Activated T-helper 1 cell treated with anti-CD3 and anti-CD28 coated beads, Interleukin-2, amount 50 U/mL, for 16 hours (primary cell): Measurements from ENCODE around the gene PAIP2.
"Not testable (repeated sequence)": the region's sequence is repeated elsewhere in the genome, so short reads cannot be mapped to it uniquely, and the experiment has no call there.

ENCODE experiments used
- DNase-seq, 2 donors: peaks; one replicate each; pipeline ENCODE4 v3.0.0-alpha.2; 2020; ENCODE audit warnings: low read depth in 1 of 2, low spot score in 1 of 2

Gene PAIP2

DNA sequence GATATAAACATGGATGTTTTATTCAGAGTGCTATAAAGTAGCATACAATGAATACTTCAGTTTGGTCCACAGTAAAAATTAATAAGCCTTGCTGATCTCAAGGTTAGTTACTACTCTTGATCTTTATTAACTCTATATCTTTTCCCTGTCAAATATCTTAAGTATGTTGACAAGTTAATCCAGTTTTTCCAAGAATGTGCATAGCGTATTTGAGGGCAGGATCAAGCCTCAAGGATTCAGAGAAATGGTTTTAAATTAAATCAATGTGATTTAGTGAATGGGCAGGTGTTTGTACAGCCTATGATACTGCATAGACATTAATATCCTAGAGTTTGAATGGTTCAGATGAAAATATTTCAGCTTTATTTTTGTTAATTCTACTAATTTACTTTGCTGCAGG, 27.4 kb upstream of the PAIP2 start:
- DNase-seq: no peak

DNA sequence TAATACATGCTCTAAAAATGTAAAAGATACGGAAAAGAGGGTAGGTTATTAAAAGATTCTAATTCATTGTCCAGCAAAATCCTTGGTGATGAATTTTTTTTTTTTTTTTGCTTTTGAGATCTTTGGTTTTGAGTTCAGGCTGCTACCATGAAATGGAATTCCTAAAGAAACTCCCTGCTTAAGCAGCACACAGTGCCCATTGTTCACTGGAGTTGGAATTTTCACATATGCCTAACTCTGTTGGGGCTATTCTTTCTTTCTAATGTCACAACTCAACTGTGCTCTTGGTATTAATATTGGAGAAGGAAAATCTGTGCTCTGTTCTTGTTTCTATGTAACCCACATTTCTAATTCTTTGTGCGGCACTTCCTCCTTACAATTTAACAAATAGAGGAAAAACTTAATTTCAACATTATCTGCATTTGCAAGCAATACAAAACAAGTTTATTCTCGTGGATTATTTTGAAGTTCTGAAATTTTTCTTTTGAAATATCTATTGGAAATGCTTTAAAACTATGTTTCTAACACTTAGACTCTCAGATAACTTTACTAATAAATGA, 26.5 kb upstream of the PAIP2 start:
- DNase-seq: no peak

DNA sequence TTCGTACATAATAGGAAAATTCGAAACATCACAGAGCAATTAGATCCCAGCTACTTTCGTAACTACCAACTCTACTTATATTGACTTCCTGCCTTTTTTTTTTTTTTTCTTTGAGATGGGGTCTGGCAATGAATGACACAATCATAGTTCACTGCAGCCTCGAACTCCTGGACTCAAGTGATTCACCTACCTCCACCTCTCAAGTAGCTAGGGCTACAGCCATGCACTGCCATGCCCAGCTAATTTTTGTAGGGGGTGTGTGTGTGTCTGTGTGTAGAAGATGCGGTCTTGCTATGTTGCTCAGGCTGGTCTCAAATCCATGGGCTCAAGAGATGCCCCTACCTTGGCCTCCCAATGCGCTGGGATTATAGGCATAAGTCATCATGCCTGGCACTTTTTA, 5.8 kb upstream of the PAIP2 start:
- no peak for DNase-seq

DNA sequence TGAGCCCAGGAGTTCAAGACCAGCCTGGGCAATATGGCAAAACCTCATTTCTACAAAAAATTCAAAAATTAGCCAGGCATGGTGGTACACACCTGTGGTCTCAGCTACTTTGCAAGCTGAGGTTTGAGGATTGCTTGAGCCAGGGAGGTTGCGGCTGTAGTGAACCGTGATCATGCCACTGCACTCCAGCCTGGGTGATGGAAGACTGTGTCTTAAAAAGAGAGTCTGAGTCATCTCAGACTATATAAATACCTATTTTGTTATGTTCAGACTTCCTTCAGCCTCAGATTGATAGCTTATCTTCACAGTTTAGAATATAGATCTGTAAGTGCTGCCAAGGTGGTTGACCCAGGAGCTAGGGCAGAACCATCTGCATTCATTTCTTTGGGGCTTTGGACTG, 1.6 kb upstream of the PAIP2 start:
- no peak for DNase-seq

DNA sequence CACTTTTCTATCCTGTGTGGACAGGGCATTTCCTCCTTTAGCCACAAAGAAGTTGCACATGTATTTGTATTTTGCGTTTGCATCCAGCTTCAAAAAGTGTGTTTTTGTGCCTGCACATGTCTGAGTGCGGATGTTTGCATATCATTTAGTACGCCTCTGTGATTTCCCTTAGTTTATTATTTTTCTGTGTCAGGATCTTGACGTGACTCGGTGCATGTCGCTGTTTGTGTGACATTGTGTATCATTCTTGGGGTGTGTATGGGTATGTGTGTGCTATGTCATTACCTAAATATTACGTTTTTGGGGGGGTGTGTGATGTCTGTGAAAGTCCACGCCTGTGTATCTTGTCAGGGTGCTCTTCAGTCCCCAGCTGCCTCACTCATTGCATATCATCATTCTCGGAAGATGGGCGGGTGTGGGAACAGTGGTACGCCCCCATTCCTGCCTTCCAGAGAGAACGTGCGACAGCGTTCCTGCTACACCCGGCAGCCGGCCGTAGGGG, 416 bp upstream of the PAIP2 start:
- no peak for DNase-seq

DNA sequence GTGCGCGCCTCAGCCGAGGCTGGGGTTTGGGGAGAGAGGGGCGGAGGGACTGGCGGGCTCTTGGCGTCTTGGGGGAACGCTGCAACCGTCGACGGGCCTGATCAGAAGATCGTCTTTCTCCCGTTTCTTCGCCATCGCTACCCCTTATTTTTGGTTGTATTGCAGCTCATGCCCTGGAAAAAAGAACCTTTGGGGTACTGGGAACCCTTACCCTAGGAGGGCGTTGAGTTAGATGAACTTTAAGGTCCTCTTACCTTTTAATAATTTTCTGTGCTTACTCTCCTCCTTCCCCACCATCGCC, 719 bp downstream of the PAIP2 start:
- DNase-seq: no peak

DNA sequence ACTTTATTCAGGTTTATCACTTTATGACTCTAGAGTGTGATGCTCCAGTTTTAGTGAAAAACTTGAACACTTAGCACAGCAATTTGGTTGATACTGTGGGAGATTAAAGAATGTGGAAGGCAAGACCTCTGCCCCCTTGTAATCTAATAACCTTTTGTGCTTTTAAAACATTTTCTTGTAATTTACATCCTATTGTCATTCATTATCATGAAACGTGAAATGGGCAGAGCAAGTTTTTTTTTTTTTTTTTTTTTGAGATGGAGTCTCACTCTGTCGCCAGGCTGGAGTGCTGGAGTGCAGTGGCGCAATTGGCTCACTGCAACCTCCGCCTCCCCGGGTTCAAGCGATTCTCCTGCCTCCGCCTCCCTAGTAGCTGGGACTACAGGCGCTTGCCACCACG, 1.8 kb downstream of the PAIP2 start:
- no peak for DNase-seq

DNA sequence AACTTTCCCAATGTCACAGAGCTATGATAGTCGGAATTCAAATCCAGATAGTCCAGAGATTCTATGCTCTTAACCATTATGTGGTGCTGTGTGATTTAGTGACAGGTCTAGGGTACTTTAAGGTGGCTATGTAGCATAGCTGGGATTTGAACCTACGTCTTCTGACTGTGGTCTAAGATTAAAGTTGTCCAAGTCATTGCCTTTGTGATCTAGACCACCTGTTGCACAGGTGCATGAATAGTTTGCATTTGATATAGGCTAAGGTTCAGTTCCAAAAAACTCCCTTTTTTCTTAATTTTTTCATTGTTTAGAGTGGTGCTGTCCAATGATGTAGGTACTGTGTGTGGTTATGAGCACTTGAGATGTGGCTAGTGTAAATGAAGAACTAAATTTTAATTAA, 2.5 kb downstream of the PAIP2 start:
- DNase-seq: no peak

DNA sequence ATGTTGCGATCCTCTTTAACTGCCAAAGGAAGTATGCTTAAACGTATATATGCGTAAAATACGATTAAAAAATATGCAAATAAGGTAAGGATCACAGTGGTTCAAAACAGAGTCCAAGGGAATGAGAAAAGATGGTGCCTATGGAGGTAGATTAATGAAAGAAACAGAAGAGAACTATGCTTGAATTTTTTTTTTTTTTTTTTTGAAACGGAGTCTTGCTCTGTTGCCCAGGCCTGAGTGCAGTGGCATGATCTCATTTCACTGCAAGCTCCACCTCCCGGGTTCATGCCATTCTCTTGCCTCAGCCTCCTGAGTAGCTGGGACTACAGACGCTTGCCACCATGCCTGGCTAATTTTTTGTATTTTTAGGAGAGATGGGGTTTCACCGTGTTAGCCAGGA, 3.8 kb downstream of the PAIP2 start:
- not testable (repeated sequence) for DNase-seq

DNA sequence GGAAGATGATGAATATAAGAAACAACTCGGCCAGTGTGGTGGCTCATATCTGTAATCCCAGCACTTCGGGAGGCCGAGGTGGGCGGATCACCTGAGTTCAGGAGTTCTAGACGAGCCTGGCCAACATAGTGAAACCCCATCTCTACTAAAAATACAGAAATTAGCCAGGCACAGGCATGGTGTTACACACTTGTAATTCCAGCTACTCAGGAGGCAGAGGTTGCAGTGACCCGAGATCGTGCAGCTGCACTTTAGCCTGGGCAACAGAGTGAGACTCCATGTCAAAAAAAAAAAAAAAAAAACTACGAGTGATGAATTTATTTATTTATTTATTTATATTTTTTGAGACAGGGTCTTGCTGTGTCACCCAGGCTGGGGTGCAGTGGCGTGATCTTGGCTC, 6.2 kb downstream of the PAIP2 start:
- DNase-seq: not testable (repeated sequence)

DNA sequence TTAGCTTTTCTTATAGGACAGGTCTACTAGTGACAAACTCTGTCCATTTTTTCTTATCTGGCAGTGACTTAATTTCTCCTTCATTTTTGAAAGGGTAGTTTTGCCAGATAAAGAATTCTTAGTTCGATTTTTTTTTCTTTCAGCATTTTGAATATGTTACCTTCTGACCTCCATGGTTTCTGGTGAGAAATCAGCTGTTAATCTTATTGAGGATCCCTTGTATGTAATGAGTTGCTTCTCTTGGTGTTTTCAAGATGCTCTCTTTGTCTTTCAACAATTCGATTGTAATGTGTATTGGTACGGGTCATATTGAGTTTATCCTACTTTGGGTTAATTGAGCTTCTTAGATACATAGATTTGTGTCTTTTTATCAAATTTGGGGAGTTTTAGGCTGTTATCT, 12.5 kb downstream of the PAIP2 start:
- no peak for DNase-seq

DNA sequence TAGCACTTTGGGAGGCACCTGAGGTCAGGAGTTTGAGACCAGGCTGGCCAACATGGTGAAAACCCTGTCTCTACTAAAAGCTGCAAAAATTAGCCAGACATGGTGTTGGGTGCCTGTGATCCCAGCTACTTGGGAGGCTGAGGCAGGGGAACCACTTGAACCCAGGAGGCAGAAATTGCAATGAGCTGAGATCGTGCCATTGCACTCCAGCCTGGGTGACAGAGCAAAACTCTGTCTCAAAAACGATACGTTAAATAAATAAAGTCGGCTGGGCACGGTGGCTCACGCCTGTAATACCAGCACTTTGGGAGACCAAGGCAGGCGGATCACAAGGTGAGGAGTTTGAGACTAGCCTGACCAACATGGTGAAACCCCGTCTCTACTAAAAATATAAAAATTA, 14.2 kb downstream of the PAIP2 start:
- DNase-seq: not testable (repeated sequence)

DNA sequence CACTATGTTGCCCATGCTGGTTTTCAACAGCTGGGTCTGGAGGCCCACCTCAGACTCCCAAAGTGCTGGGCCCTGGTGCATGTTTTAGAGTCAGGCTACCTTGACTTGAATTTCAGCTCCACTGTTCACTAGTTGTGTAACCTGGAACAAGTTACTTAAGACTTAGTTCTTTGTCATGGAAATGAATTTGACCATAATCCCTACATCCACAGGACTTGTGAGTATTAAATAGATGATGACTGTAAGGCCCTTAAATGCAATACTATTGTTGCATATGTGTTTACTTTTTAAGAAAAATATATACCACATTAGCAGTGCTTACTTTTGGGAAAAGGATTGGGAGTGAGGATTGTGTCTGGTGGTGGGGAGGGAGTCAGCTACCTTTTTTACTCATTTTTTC, 16.4 kb downstream of the PAIP2 start:
- no peak for DNase-seq

DNA sequence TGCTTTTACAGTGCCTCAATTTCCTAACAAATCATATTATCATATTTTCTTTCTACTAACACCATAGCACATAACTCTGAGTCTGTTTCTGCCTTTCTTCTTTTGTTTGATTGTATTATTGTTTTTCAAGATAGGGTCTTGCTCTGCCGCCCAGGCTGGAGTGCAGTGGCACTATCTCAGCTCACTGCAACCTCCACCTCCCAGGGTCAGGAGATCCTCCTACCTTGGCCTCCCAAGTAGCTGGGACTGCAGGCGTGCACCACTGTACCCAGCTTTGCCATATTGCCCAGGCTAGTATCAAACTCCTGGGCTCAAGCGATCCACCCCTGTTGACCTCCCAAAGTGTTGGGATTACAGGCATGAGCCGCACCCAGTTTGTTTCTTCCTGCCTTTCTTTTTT, 18.7 kb downstream of the PAIP2 start:
- DNase-seq: no peak

DNA sequence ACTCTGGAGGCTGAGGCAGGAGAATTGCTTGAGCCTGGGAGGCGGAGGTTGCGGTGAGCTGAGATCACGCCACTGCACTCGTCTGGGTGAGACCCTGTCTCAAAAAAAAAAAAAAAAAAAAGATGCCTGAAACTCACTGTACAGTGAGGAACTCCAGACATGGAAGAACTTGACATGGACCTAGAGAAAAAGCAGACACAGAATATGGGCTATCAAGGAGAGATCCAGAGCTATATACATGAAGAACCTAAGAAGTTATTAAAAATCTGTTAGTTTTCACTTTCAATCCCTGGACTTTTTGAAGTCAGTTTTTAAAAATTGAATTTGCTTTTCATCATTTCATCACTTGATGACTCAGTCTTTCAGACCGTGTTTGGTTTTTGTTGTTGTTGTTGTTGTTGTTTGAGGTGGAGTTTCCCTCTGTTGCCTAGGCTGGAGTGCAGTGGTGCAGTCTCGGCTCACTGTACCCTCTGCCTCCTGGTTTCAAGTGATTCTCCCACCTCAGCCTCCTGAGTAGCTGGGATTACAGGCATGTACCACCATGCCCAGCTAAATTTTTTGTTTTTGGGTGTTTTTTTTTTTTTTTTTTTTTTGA, 20.3 kb downstream of the PAIP2 start:
- DNase-seq: no peak

DNA sequence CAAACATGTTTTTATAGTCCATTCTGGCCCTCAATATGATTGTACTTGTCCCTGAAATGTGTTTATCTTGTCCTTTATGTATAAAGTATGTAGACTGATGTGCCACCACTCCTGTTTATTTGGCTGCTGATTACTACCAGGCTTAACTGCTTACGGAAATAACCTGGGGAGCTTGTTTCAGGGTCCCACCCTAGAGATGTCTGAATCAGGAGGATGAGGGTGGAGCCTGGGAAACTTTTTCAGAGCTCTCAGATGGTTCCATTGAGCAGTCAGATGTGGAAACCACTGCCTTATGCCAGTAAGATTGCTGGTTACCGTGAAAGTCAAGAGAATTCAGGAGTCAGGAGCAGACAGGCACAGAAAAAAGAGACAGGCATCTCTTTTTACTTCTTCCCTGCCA, 22.3 kb downstream of the PAIP2 start:
- DNase-seq: no peak

DNA sequence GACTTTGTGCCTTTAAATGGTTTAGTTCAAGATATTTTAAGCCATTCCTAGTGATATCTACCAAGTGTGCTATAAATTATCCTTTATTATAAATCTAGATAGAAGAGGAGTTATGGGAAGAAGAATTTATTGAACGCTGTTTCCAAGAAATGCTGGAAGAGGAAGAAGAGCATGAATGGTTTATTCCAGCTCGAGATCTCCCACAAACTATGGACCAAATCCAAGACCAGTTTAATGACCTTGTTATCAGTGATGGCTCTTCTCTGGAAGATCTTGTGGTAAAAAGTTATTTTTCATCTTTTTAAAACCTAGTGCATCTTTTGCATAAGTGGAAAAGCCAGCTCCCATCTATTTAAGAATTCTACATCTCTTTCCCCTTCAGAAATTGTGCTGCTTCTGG, 22.8 kb downstream of the PAIP2 start:
- DNase-seq: no peak

DNA sequence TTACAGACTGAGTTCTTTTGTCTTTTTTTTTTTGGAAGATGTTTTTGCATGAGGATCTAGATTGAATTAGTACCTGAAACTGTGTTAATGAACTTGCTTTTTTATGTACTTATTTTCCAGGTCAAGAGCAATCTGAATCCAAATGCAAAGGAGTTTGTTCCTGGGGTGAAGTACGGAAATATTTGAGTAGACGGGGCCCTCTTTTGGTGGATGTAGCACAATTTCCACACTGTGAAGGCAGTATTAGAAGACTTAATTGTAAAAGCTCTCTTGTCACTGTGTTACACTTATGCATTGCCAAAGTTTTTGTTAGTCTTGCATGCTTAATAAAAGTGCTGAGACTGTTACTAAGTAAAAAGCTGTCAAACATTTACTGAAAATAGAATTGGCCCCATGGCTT, 27.0 kb downstream of the PAIP2 start:
- DNase-seq: no peak

DNA sequence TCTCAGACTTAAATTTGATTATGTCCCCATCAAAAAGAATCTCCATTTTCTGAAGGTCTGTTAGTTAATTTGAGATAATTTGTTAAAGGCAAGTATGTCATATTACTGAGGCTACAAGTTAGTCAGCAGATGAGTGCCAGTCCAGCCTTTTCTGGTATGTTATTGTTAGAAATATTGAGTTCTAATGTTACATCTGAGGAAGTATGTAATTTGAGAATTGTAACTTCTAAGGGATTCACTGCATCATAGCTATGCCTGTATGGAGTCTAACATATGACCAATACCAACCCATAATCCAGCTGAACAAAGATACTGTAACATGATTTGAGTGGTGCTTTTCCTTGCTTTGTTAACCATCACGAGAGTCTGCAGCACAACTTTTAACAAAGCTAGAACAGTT, 27.5 kb downstream of the PAIP2 start:
- no peak for DNase-seq

DNA sequence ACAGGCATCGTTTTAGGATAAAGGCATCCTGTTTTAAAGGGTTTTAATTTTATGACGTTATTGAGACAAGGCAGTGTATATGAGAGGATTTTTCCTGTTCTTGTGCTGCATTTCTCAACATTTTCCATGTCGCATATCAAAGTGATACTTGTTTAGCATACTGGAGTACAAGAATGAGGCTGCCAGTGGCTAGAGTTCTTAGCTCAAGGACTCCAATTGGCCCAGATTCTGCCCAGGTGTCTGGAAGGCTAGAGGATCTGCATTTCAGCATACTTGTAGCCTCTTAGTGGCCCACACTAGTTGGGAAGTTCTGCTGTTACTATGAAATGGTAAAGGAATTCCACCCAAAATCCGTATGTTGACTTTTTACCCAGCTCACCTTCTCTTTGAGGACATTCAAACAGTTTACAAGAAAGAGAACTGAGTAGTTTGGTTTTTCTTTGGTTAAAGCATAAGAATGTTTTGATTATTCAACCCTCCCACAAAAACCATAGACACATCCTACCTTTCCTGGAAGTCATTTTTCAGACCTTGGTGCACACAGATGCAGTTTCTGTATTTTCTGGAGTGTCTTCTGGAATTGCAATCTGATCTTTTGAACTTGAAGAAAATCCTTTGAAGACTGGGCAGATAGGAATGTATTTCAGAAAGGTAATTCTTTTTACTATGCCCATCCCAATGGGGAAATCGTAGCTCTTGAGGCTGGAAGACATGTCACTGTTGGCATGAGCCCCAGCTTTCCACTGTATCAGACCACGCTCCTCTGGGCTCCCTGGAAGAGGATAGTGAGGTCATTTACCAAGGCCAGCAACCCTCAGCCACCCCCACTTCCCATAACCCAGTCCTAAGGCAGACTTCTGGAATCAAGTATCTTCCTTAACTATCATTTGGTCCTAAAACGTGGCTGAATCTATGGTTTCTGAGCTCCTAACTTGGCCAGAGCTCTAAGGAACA, 30.1 kb downstream of the PAIP2 start:
- no peak for DNase-seq

DNA sequence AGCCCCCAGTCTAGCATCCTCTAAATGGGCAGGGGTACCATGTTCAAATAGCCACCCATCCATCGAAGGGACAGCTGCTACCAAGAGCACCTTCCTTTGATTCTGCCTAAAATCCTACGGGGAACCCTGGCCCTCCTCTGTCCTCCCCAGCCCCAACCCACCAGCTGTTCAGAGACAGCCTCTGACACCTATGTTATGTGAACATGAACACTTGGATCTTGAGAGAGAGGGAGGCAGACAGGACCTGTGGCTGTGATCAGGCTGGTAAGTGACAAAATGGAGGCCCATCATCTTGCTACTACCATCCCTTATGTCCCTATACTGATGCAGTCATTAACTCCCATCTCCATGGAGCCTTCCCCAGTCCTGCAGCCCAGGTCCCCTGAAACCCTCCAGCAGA, 33.3 kb downstream of the PAIP2 start:
- DNase-seq: no peak

DNA sequence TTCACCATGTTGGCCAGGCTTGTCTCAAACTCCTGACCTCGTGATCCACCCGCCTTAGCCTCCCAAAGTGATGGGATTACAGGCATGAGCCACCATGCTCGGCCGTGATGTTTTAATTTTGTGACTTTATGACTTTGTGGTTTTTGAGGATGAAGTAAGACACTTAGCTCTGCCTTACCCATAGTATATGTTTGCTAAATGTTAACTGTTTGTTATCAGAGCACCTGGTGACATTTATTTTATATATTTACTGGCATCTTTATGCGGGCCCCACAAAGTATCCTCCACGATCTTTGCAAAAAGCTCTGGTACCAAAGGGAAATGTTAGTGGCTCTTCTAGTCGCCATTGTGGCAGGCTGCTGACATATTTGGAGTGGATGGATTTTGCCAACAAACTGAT, 34.7 kb downstream of the PAIP2 start:
- DNase-seq: no peak

DNA sequence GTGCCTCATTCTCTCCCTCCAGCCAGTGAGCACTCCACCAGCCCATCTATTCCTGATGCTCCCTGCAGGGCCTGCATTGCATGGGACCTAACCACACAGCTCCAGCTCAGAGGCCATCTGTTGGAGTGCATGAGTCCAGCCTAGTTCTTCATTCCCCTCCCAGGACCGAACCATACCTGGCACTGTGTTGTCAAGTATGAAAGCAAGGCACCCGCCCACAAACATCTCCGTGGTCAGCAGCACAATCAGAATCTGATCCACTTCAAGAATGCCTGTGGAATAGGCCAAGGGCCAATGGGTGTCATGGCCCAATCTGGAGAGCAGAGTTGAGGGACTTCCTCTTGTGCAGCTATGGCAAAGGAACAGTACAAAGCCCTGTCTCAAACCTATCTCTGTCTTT, 35.6 kb downstream of the PAIP2 start:
- DNase-seq: no peak
